Adrenal gland (tissue), 5 donors: ENCODE results near the gene ARID5A.

Experiments
- POLR2A ChIP-seq, 2 donors: fragments of 450-650 bp; IDR thresholded peaks; one replicate each; pipeline ENCODE4 v1.6.1; 2017; ENCODE audit warnings: antibody characterized with exemption in 2 of 2, mild to moderate bottlenecking in 2 of 2, moderate library complexity in 1 of 2
- TF ChIP-seq, protein P1 (sequence below), 6 experiments: fragments of 450-650 bp in 4 of 6; fragments of 200-600 bp in 2 of 6; sonication (generic) in 1 of 6; IDR thresholded peaks; 1 replicate in 5 of 6; 2 replicates in 1 of 6; pipeline versions ENCODE4 v1.5.1 to v1.8.0; 2016 to 2021; ENCODE audit warnings: antibody characterized with exemption in 6 of 6, mild to moderate bottlenecking in 2 of 6, moderate library complexity in 1 of 6
- donor health status: DM: no; HTN: no; CAD: no.

GRCh38 chr2:96532641-96533291, 3.8 kb upstream of the ARID5A start:
- TF ChIP-seq, protein P1, sequence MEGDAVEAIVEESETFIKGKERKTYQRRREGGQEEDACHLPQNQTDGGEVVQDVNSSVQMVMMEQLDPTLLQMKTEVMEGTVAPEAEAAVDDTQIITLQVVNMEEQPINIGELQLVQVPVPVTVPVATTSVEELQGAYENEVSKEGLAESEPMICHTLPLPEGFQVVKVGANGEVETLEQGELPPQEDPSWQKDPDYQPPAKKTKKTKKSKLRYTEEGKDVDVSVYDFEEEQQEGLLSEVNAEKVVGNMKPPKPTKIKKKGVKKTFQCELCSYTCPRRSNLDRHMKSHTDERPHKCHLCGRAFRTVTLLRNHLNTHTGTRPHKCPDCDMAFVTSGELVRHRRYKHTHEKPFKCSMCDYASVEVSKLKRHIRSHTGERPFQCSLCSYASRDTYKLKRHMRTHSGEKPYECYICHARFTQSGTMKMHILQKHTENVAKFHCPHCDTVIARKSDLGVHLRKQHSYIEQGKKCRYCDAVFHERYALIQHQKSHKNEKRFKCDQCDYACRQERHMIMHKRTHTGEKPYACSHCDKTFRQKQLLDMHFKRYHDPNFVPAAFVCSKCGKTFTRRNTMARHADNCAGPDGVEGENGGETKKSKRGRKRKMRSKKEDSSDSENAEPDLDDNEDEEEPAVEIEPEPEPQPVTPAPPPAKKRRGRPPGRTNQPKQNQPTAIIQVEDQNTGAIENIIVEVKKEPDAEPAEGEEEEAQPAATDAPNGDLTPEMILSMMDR (IDR thresholded peaks at IDR 0.05) = no peak
- no peak for TF ChIP-seq POLR2A (IDR thresholded peaks at IDR 0.05)
